ENCODE measurements around the gene NOS3.
A peak's percentile ranks its signal among the peaks of the same experiment; 100 is the strongest.

The NOS3 gene

GRCh38 chr7:150990416-150991186, at the start of gene NOS3:
Gene NOS3 (plus strand): TSS chr7:150991017. CDS start chr7:150993804, 2,787 bp downstream.
- DNase-seq, result no peak

DNA sequence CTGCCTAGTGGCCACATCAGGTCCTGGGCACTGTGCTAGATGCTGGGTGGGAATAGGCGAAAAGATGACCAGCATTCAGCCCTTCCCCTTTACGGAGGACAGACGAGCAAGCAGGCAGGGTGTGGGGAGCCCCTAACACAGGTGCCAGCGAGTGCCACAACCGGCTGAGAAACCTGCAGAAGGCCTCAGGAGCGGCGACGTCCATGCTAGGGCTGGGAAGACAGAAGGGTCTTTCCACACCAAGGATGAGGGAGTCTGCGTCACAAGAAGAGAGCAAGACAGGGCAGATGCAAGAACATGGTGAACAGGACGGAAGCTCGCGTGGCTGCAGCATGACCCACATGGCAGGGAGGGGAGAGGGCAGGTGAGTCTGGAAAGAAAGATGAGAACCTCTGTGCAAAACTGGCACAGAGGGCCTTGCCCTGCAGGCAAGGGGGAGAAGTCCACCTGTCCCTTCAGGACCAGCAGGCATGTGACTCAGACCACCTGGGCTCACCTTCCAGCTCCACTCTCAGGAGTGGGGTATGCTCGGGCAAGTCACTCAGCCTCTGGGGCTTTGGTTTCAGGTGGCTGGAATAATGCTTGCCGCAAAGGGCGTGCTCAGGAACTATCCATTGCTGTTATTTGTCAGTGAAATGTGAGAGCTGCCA, 49.3 kb upstream of the NOS3 start:
- DNase-seq, result no peak

- no peak for DNase-seq
Measured at GRCh38 chr7:150942001-150942590, 48.7 kb upstream of the NOS3 start.

GRCh38 chr7:150942591-150943452, 48.0 kb upstream of the NOS3 start:
- DNase-seq, result no peak

GRCh38 chr7:150943453-150943814, 47.4 kb upstream of the NOS3 start:
- DNase-seq, result no peak

- no peak for DNase-seq
Measured at GRCh38 chr7:150944066-150945042, 46.5 kb upstream of the NOS3 start.

DNA sequence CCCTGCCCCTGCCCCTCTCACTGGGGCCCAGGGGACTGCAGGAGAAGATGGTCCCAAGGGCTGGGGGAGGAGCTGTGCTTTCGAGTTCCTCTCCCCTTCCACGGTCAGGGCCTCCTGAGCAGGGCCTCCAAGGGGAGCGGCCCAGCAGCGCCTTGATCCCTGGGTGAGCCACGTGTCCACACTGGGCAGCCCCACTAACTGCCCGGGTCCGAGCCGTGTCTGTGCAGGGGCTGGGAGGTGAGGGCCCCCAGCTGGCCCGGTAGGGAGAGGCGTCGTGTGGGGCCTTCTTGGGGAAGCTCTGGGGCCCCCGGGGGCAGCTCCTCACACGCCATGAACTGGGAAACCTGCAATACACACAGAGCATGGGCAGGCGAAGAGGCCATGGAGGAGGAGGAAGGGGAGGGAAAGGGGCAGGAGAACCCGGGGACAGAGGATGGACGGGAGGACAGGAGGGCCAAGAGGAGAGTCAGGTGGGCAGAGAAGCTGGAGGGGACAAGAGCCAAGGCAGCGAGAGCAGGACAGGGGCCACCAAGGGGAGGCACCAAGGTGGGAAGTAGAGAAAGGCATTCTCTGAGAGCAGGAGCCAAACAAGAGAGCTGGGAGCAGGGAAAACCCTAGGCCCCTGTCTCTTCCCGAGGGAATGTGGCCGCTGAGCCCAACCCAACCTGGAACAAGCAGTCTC, 45.5 kb upstream of the NOS3 start:
- no peak for DNase-seq

- DNase-seq, result peak; percentile 82
Measured at GRCh38 chr7:150945853-150946420, 44.9 kb upstream of the NOS3 start.

GRCh38 chr7:150946421-150947240, 44.2 kb upstream of the NOS3 start:
- DNase-seq, result no peak

GRCh38 chr7:150947241-150947745, 43.5 kb upstream of the NOS3 start:
- no peak for DNase-seq

- DNase-seq, result no peak
Measured at GRCh38 chr7:150947761-150948651, 42.8 kb upstream of the NOS3 start.

GRCh38 chr7:150948791-150949251, 42.0 kb upstream of the NOS3 start:
- no peak for DNase-seq

DNA sequence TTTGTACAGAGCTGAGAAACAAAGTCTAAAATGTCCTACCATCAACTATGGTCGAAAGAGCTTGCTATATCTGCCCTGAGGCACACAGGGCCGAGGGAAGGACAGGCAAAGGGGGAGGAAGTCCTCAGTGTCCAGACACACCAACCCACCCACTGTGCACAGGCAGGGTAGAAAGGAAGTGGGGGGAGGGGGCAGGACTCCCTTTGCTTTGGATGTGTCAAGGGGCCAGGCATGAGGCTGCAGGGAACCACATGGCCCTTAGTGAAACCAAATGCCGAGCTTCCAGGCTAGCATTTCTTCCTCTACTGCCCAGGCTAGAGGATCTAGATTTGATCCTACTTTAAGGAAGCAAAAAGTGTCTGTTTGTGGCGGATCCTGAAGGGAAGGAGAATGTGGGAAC, 41.3 kb upstream of the NOS3 start:
- DNase-seq, result no peak

DNA sequence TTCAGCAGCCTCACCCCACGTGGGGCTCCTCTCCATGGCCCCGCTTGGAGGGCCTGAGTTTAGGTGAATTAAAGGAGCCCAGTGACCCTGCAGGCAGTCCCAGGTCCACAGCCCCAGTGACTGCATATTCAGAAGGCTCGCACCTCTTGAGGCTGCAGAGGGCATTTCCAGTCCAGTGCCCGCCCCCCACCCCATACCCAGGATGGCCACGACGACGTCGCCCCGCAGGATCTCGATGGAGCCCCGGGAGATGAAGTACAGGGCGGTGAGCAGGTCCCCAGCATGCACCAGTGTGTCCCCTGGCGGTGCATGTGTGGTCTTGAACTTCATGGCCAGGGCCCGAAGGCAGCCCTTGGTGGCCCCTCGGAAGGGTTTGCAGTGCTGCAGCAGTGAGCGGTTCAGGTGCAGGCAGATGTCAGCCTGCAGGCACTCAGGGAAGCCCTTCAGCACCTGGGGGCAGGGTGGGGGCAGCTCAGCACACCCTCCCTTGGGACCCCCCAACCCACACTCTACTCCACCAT, 40.8 kb upstream of the NOS3 start:
- DNase-seq, result no peak

- no peak for DNase-seq
Measured at GRCh38 chr7:150950496-150951180, 40.2 kb upstream of the NOS3 start.

GRCh38 chr7:150951181-150951520, 39.7 kb upstream of the NOS3 start:
- DNase-seq, result no peak

- no peak for DNase-seq
Measured at GRCh38 chr7:150951521-150951920, 39.3 kb upstream of the NOS3 start.
